Liver (tissue), 9 donors: Measurements from ENCODE around the gene TNNI3K. TPM values are rescaled to one million over a fixed set of nuclear protein-coding genes. Genes with fewer than 3 reads are reported as not detected.
A peak's percentile ranks its signal among the peaks of the same experiment; 100 is the strongest.

Source experiments
- DNase-seq: peaks from one replicate; pipeline ENCODE4 v3.0.0-alpha.2; 2017; ENCODE audit warnings: low spot score
- H3K27ac ChIP-seq, 2 donors: one replicate each; pipeline ENCODE4 v1.7.0; 2013; ENCODE audit warnings: inconsistent platforms in 2 of 2, low read length in 2 of 2, control low read depth in 1 of 2, low read depth in 1 of 2, mild to moderate bottlenecking in 1 of 2
- H3K27me3 ChIP-seq, 4 donors: one replicate each; pipeline versions ENCODE4 v1.6.1 to v1.7.0; 2013; ENCODE audit warnings: low read length in 3 of 4, inconsistent platforms in 1 of 4, mild to moderate bottlenecking in 1 of 4, moderate library complexity in 1 of 4; ENCODE audit not compliant: control insufficient read depth in 4 of 4, insufficient read depth in 4 of 4
- H3K36me3 ChIP-seq, 4 donors: one replicate each; pipeline versions ENCODE4 v1.6.1 to v1.7.0; 2013; ENCODE audit warnings: low read length in 3 of 4, mild to moderate bottlenecking in 3 of 4, low read depth in 1 of 4, moderate library complexity in 1 of 4; ENCODE audit not compliant: control insufficient read depth in 4 of 4, insufficient read depth in 3 of 4
- H3K4me1 ChIP-seq, 4 donors: one replicate each; pipeline versions ENCODE4 v1.6.1 to v1.7.0; 2013; ENCODE audit warnings: low read length in 3 of 4, mild to moderate bottlenecking in 3 of 4, moderate library complexity in 1 of 4; ENCODE audit not compliant: control insufficient read depth in 4 of 4, insufficient read depth in 4 of 4
- H3K4me3 ChIP-seq, 3 donors: one replicate each; pipeline versions ENCODE4 v1.6.1 to v1.7.0; 2013; ENCODE audit warnings: low read length in 3 of 3, control low read depth in 1 of 3, low read depth in 1 of 3, mild to moderate bottlenecking in 1 of 3
- H3K9ac ChIP-seq, 2 donors: one replicate each; pipeline ENCODE4 v1.7.0; 2013; ENCODE audit warnings: low read length in 2 of 2, mild to moderate bottlenecking in 2 of 2, moderate library complexity in 2 of 2, control low read depth in 1 of 2, low read depth in 1 of 2
- H3K9me3 ChIP-seq, 4 donors: one replicate each; pipeline versions ENCODE4 v1.6.1 to v1.7.0; 2013; ENCODE audit warnings: low read length in 3 of 4; ENCODE audit not compliant: control insufficient read depth in 4 of 4
- FOXA2 ChIP-seq: IDR thresholded peaks from 2 replicates; pipeline ENCODE4 v1.6.1; 2016; ENCODE audit warnings: antibody characterized with exemption
- GABPA ChIP-seq, 2 donors: IDR thresholded peaks in 1 of 2; conservative IDR thresholded peaks in 1 of 2; 2 replicates each; pipeline ENCODE4 v1.6.1; 2016; ENCODE audit warnings: antibody characterized with exemption in 2 of 2, mild to moderate bottlenecking in 1 of 2, moderate library complexity in 1 of 2
- HNF4G ChIP-seq: IDR thresholded peaks from 2 replicates; pipeline ENCODE4 v1.6.1; 2016; ENCODE audit warnings: antibody characterized with exemption
- NR2F2 ChIP-seq: IDR thresholded peaks from 2 replicates; pipeline ENCODE4 v1.6.1; 2016; ENCODE audit warnings: antibody characterized with exemption
- RAD21 ChIP-seq, 2 donors: IDR thresholded peaks; 2 replicates each; pipeline ENCODE4 v1.6.1; 2016; ENCODE audit warnings: antibody characterized with exemption in 2 of 2, mild to moderate bottlenecking in 2 of 2
- SP1 ChIP-seq: IDR thresholded peaks from 2 replicates; pipeline ENCODE4 v1.6.1; 2018; ENCODE audit warnings: antibody characterized with exemption, mild to moderate bottlenecking
- WGBS: extraction: QIAGEN DNeasy Blood & Tissue Kit; methylation state at CpG from one replicate; pipeline ENCODE4 v1.1.7; 2013; 5-methylcytosine and 5-hydroxymethylcytosine counted together
- polyA plus RNA-seq, 2 donors: library from polyadenylated mRNA; stranded (reverse) in 1 of 2; unstranded in 1 of 2; fragments of 200-250 nt in 1 of 2; fragments of >200 nt in 1 of 2; fragmentation: Nextera tagmentation in 1 of 2; extraction: Ambion mirVana in 1 of 2; gene quantifications; one replicate each; pipeline versions ENCODE4 v1.2.1 to v1.2.3, GENCODE V29; 2013 to 2015
- total RNA-seq, 2 donors: library from RNA; depleted of rRNA; stranded (reverse); fragments of >200 nt; gene quantifications; one replicate each; pipeline ENCODE4 v1.2.3, GENCODE V29; 2014
- TF ChIP-seq, protein P1 (sequence below): IDR thresholded peaks from 2 replicates; pipeline ENCODE4 v1.6.1; 2016; ENCODE audit warnings: antibody characterized with exemption
- TF ChIP-seq, protein P2 (sequence below): IDR thresholded peaks from 2 replicates; pipeline ENCODE4 v1.6.1; 2016; ENCODE audit warnings: antibody characterized with exemption, mild to moderate bottlenecking
- TF ChIP-seq, protein P3 (sequence below): IDR thresholded peaks from 2 replicates; pipeline ENCODE4 v1.6.1; 2016; ENCODE audit warnings: antibody characterized with exemption
- TF ChIP-seq, protein P4 (sequence below): fragments of 150-350 bp; IDR thresholded peaks from 2 replicates; pipeline ENCODE4 v1.5.1; 2017; ENCODE audit warnings: improper control_type of control experiment, low read depth, low read length; ENCODE audit not compliant: missing input control
- donor health status: healthy.
- donor health status: healthy.
- donor health status: healthy.
- donor health status: healthy.
- donor health status: healthy.

The TNNI3K gene
- total and polyA plus RNA-seq, 4 donors, result 0.09 to 0.10 TPM; not detected in 2

DNA sequence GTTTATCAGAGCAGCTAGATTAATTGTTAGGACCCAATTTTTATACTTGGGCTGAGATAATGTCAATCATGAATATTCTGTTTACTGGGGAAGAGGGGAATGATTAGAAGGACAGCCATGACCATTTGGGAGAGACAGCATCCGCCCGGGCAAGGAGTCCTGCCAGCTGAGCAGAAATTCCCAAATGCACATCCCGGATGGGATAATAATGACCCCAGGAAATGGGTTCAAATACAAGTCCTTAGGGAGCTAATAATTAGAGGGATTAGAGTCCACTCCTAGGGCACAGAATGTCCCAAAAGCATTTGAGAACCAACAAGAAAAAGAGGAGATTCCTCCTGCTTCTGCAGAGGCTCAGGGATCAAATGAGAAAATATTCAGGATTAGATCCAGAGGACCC lies 161.3 kb downstream of the TNNI3K start:
- H3K36me3 ChIP-seq, result no peaks in the 10 kb centered on the region
- H3K9me3 ChIP-seq, result no peaks in the 10 kb centered on the region
- no peak for DNase-seq
- H3K9ac ChIP-seq, result no peak overlapping the region
- H3K4me3 ChIP-seq, result no peak overlapping the region
- 73% methylated on average over 3 of the region's 3 CpGs for WGBS
- no peaks in the 10 kb centered on the region for H3K4me1 ChIP-seq
- no peaks in the 10 kb centered on the region for H3K27me3 ChIP-seq
- TF ChIP-seq RAD21 (IDR thresholded peaks at IDR 0.05) (peak in 1 of 2 donors; percentile 12), GABPA (IDR thresholded peaks at IDR 0.05 in 1 of 2, conservative IDR thresholded peaks at IDR 0.05 in 1 of 2) (no peak), SP1 (peak; percentile 49), NR2F2 (peak; percentile 95), HNF4G (no peak)
- TF ChIP-seq, protein P1, sequence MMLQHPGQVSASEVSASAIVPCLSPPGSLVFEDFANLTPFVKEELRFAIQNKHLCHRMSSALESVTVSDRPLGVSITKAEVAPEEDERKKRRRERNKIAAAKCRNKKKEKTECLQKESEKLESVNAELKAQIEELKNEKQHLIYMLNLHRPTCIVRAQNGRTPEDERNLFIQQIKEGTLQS, result no peak
- TF ChIP-seq, protein P2, sequence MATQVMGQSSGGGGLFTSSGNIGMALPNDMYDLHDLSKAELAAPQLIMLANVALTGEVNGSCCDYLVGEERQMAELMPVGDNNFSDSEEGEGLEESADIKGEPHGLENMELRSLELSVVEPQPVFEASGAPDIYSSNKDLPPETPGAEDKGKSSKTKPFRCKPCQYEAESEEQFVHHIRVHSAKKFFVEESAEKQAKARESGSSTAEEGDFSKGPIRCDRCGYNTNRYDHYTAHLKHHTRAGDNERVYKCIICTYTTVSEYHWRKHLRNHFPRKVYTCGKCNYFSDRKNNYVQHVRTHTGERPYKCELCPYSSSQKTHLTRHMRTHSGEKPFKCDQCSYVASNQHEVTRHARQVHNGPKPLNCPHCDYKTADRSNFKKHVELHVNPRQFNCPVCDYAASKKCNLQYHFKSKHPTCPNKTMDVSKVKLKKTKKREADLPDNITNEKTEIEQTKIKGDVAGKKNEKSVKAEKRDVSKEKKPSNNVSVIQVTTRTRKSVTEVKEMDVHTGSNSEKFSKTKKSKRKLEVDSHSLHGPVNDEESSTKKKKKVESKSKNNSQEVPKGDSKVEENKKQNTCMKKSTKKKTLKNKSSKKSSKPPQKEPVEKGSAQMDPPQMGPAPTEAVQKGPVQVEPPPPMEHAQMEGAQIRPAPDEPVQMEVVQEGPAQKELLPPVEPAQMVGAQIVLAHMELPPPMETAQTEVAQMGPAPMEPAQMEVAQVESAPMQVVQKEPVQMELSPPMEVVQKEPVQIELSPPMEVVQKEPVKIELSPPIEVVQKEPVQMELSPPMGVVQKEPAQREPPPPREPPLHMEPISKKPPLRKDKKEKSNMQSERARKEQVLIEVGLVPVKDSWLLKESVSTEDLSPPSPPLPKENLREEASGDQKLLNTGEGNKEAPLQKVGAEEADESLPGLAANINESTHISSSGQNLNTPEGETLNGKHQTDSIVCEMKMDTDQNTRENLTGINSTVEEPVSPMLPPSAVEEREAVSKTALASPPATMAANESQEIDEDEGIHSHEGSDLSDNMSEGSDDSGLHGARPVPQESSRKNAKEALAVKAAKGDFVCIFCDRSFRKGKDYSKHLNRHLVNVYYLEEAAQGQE, result peak; percentile 95
- H3K27ac ChIP-seq, result no peak overlapping the region

DNA sequence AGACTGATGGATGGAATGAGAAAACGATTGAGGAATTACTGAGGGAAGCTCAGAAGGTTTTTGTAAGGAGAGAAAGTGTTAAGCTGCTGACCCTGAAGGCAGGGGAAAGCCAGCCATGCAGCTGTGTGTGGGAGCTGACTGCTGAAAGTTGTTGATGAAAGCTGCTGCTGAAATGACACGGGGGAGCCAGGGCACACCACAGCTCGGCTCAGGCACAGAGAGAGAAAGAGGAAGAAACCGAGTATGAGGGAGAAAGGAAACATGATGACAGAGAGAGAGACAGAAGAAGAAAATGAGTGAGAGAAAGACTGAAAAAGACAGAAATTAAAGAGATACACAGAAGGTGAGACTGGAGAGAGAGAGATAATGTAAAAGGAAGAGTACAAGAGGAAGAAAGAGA lies 161.7 kb downstream of the TNNI3K start:
- no peak overlapping the region for H3K9ac ChIP-seq
- H3K36me3 ChIP-seq, result no peaks in the 10 kb centered on the region
- H3K9me3 ChIP-seq, result no peaks in the 10 kb centered on the region
- TF ChIP-seq FOXA2, result no peak
- TF ChIP-seq, protein P3, sequence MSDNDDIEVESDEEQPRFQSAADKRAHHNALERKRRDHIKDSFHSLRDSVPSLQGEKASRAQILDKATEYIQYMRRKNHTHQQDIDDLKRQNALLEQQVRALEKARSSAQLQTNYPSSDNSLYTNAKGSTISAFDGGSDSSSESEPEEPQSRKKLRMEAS, result no peak
- no peak for TF ChIP-seq HNF4G
- TF ChIP-seq, protein P1, result no peak
- TF ChIP-seq, protein P4, sequence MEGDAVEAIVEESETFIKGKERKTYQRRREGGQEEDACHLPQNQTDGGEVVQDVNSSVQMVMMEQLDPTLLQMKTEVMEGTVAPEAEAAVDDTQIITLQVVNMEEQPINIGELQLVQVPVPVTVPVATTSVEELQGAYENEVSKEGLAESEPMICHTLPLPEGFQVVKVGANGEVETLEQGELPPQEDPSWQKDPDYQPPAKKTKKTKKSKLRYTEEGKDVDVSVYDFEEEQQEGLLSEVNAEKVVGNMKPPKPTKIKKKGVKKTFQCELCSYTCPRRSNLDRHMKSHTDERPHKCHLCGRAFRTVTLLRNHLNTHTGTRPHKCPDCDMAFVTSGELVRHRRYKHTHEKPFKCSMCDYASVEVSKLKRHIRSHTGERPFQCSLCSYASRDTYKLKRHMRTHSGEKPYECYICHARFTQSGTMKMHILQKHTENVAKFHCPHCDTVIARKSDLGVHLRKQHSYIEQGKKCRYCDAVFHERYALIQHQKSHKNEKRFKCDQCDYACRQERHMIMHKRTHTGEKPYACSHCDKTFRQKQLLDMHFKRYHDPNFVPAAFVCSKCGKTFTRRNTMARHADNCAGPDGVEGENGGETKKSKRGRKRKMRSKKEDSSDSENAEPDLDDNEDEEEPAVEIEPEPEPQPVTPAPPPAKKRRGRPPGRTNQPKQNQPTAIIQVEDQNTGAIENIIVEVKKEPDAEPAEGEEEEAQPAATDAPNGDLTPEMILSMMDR, result no peak
- TF ChIP-seq, protein P2, result no peak
- no peaks in the 10 kb centered on the region for H3K4me1 ChIP-seq
- DNase-seq, result no peak
- H3K4me3 ChIP-seq, result no peak overlapping the region
- H3K27ac ChIP-seq, result no peak overlapping the region
- 25% methylated on average over 4 of the region's 4 CpGs for WGBS
- no peaks in the 10 kb centered on the region for H3K27me3 ChIP-seq
